ENCODE data around the gene TSPEAR.
"Not testable (repeated sequence)": the region's sequence is repeated elsewhere in the genome, so short reads cannot be mapped to it uniquely, and the experiment has no call there.

The TSPEAR gene

GRCh38 chr21:44700101-44701022 is 11.0 kb downstream of the TSPEAR start:
- no peak for DNase-seq

GRCh38 chr21:44699502-44700001 is 11.8 kb downstream of the TSPEAR start:
- no peak for DNase-seq

GRCh38 chr21:44697811-44698734 is 13.3 kb downstream of the TSPEAR start:
- no peak for DNase-seq

GRCh38 chr21:44697172-44697810 is 14.1 kb downstream of the TSPEAR start, which contains the start of gene KRTAP10-12:
TSS of gene KRTAP10-12 (plus strand) at chr21:44697172. CDS start at chr21:44697202, 30 bp downstream.
- DNase-seq: not testable (repeated sequence)

- DNase-seq: no peak
Measured at GRCh38 chr21:44696572-44696971, 14.8 kb downstream of the TSPEAR start.

- no peak for DNase-seq
Measured at GRCh38 chr21:44695641-44696040, 15.7 kb downstream of the TSPEAR start.

GRCh38 chr21:44695184-44695583 is 16.2 kb downstream of the TSPEAR start:
- no peak for DNase-seq

- no peak for DNase-seq
Measured at GRCh38 chr21:44694776-44695175, 16.6 kb downstream of the TSPEAR start.

GRCh38 chr21:44692798-44693512 is 18.4 kb downstream of the TSPEAR start:
- DNase-seq: no peak

GRCh38 chr21:44691686-44692085 is 19.7 kb downstream of the TSPEAR start:
- DNase-seq: no peak

- DNase-seq: not testable (repeated sequence)
Measured at GRCh38 chr21:44689740-44690139, 21.6 kb downstream of the TSPEAR start.

- no peak for DNase-seq
Measured at GRCh38 chr21:44687671-44688070, 23.7 kb downstream of the TSPEAR start.

- no peak for DNase-seq
Measured at GRCh38 chr21:44686843-44687561, 24.4 kb downstream of the TSPEAR start.

GRCh38 chr21:44686000-44686781 is 25.2 kb downstream of the TSPEAR start:
- DNase-seq: no peak

GRCh38 chr21:44685050-44685449 is 26.3 kb downstream of the TSPEAR start:
- DNase-seq: not testable (repeated sequence)

GRCh38 chr21:44684483-44684882 is 26.9 kb downstream of the TSPEAR start:
- DNase-seq: no peak

GRCh38 chr21:44684077-44684476 is 27.3 kb downstream of the TSPEAR start:
- no peak for DNase-seq

- no peak for DNase-seq
Measured at GRCh38 chr21:44682580-44683151, 28.7 kb downstream of the TSPEAR start.

GRCh38 chr21:44681861-44682579 is 29.4 kb downstream of the TSPEAR start, which contains the start of gene KRTAP12-1:
TSS of gene KRTAP12-1 (minus strand) at chr21:44682163. CDS start at chr21:44682123, 40 bp downstream.
- DNase-seq: no peak

All from inflammatory macrophage treated with lipopolysaccharide for 4 hours (primary cell).